Ecto neural progenitor cell (in vitro differentiated cells): ENCODE data around the gene SLC5A5.
A peak's percentile ranks its signal among the peaks of the same experiment; 100 is the strongest.

Experiments
- DNase-seq: peaks from one replicate; pipeline ENCODE4 v3.0.0-alpha.2; 2018; ENCODE audit warnings: low spot score

SLC5A5 gene

DNA sequence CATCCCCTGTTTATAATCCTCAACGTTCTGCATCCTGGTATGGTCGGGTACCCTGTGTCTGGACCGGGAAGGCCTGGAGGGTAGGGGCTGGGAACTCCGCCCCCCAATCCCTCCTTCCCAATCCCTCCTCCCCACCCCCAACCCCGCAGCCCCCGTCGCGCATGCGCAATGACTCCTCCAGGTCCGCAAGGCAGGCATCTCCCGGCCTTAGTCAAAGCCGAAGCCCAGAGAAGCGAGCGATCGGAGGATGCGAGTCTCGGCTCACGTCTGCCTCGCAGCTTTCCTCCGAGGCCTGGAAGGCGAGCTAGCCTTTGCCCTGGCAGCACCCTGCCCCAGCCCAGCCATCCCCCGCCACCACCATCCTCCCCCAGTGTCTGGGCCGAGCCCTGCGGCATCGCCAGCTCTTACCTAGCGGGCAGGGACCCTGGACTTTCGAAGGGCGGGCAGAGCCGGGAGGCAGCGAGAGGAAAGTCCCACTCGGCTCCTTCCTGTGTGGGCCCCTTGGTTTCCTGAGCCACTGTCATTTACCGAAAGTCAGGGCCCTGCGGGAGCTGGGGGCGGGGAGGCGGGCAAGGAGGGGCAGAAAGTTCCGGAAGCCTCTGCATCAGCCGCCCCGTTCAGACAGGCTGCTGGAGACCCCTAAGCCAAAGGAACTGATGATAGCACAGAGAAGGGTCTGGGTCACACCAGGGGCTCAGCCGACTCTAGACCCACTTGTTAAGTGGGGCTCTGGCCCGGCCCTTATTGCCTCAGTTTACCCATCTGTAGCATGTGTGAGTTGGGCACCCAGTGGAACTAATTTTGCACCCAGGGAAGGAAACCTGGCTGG, 24.0 kb upstream of the SLC5A5 start, which contains the start of gene JAK3:
Gene JAK3, minus strand, starts transcription at position 445 of the 829 bp plus-strand sequence. CDS start 3,565 bp downstream, outside the sequence.
- DNase-seq = peak; percentile 93

DNA sequence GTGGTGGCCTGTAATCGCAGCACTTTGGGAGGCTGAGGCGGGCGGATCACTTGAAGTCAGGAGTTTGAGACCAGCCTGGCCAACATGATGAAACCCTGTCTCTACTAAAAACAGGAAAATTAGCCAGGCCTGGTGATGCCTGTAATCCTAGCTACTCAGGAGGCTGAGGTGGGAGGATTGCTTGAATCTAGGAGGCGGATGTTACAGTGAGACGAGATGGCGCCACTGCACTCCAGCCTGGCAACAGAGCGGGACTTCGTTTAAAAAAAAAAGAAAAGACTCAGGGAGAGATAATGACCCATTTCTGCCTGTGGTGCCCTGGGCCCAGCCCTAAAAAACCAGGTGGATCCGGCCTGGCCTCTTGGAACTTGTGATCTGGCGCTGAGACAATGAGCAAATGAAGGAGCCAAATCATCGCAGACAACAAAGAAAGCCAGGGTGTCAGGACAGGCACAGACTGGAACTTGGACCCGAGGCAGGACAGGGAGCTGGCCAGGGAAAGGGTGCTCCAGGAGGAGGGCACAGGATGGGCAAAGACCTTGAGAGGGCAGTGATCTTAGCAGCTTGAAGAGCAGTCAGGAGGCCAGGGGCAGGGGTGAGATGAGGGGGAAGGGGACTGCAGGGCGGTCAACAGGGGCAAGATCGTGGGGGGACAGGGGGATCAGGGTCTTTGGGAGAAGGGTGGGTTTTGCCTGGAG, 23.0 kb upstream of the SLC5A5 start:
- DNase-seq = no peak

DNA sequence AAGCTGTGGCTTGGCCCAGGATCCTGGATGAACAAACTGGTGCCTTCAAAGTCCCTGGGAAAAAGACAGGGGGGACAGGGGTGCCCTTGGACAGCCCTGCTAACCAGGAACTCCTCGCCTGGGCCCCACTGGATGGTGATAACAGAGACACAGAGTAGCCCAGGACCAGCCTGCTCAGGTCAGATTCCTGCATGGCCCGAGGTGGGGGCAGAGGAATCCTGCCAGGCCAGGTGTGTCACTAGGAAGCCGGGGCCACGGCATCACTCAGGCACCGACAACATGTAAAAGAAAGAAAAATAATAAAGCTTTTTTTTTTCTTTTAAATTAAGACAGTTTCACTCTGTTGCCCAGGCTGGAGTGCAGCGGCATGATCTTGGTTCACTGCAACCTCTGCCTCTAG, 17.7 kb upstream of the SLC5A5 start:
- no peak for DNase-seq

DNA sequence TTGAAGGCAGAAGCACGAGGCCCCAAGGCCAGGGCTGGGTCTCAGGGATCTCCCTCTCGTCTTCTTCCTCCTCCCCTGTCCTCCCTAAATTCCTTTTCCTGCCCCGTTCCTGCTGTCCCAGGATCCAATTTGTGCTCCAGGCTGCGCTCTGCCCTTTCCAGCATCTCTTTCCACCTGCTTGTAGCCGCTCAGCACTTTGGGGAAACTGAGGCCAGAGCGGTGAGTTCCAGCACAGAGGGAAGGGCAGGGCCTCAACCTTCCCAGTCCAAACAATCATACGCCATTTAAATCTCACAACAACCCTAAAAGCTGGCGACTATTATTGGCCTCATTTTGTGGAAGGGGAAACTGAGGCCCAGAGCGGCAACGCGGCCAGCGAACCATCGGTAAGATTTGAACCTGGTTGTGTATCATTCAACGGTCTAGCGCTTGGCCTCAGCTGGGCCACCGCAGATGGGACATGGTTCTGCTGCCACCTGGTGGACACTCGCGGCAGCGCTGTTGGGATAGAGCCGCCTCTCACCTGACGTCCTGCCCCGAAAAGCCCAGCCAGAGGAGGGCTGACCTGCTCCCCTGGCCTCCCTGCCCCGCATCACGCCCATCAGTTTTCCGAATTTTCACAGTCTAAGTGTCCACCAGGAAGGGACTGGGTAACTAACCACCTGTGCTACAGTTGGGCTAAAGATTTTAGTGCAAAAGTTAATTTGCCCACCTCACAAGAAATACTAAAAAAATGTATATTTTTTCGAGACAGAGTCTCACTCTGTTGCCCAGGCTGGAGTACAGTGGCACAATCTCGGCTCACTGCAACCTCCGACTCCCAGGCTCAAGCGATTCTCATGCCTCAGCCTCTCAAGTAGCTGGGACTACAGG, 16.2 kb upstream of the SLC5A5 start:
- DNase-seq = peak; percentile 92

DNA sequence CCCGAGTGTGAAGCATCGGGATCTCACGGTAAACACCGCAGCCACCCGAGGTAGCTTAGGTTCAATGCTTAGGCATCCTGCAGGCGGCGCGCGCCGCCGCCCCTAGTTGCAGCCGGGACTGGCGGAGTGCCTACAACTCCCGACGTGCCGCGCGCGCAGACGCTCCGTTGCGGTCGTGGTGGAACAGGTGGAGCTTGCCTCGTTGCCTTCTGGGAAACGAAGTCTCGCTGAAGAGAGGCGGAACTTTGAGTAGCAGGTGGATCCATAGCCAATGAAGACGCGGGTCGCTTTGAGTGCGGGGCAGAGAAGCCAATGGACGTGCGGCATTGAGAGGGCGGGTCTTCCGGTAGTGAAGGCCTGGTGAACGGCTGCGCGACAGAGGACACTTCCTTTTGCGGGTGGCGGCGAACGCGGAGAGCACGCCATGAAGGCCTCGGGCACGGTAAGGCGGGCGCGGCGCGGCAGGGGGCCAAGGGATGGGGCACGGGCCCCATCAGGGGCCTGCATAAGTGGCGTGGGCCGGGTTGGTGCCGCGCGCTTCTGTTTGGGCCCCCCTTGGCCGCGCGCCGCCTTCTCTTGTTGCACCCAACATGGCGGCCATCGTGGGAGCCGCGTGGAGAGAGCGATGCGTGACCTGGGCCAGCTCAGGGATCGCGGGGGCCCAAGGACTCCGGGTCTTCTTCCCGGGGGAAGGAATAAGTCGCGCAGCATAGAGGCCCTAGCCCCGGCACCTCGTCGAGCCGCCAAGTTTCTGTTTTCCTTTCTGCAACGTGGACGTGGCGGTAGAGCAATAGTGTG, 12.0 kb upstream of the SLC5A5 start, which contains the start of gene RPL18A:
Gene RPL18A, plus strand, starts transcription at position 378 of the 798 bp plus-strand sequence. Its CDS starts 47 bp downstream, at position 425.
- DNase-seq = peak; percentile 99

DNA sequence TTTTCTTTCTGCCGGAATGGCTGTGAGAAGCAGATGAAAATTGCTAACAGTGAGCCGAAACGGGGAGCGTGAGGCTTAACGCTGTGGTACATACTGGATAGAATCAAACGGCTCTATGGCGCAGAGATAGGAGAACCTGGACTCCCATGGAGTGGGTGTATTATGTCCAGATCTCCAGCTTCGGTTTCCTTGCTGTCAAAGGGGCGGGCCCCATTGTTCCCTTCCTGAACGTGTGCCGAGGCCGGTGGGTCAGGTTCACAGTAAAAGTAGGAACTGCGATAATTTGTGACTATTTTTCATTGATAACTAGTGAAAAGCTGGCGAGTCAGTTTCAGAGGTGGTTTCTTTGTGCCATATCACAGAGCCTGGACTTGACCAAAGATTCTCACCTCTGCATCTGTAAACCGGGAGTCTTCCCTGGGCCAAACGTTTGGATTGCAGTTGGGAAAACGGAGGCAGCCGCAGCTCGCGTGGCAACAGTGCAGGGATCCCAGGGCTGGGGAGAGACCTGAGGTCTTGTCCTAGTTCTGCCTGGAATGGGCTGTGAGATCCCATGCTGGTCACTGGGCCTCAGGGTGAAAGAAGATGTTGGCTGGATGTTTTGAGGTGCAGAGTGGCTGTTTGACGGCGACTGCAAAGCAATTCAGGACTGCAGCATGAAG, 11.3 kb upstream of the SLC5A5 start:
- no peak for DNase-seq

DNA sequence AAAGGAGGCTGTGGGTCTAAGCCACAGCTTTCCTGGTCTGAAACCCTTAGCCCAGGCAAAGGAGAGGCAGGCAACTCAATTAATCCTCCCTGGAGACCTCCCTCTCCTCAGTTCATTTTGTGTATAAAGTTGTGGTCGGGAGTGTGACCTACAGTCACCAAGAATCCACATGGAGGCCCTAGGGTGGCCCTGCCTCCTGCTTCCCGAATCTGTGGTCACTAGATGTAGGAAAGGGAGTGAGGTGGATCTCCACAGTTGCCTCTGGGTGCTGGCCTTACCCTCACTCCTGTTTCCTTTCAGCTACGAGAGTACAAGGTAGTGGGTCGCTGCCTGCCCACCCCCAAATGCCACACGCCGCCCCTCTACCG, 10.8 kb upstream of the SLC5A5 start:
- no peak for DNase-seq

DNA sequence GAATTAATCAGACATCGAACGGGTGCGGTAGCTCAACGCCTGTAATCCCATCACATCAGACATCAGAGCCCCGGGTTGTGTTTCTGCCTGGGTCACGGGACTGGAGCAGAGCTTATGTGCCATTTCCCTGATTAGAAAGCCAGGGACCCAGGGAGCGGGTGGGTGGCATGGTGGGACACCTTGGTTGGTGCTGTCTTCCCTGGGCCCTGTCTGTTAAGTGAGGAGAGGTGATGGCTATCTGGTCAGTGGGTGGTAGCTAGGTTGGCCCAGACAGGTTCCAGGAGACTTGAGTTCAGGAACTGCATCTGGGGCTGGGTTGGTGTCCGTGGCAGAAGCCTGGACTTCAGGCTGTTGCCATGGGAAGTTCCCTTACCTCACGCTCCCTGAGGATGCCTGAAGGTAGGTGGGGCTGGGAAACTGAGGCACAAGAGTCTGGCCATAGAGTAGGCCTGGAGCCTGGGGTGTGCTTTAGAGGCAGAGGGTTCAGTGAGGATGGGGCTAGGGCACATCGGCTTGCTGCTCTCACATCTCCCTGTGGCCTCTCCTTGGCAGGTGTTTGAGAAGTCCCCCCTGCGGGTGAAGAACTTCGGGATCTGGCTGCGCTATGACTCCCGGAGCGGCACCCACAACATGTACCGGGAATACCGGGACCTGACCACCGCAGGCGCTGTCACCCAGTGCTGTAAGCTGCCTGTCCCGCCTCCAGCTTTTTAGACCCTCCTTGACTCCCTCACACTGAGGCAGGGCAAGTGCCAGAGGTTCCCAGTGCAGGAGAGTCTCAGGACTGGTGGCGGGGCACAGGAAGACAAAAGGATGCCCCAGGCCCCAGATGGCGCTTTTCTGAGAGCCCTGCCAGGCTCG, 10.0 kb upstream of the SLC5A5 start:
- no peak for DNase-seq

DNA sequence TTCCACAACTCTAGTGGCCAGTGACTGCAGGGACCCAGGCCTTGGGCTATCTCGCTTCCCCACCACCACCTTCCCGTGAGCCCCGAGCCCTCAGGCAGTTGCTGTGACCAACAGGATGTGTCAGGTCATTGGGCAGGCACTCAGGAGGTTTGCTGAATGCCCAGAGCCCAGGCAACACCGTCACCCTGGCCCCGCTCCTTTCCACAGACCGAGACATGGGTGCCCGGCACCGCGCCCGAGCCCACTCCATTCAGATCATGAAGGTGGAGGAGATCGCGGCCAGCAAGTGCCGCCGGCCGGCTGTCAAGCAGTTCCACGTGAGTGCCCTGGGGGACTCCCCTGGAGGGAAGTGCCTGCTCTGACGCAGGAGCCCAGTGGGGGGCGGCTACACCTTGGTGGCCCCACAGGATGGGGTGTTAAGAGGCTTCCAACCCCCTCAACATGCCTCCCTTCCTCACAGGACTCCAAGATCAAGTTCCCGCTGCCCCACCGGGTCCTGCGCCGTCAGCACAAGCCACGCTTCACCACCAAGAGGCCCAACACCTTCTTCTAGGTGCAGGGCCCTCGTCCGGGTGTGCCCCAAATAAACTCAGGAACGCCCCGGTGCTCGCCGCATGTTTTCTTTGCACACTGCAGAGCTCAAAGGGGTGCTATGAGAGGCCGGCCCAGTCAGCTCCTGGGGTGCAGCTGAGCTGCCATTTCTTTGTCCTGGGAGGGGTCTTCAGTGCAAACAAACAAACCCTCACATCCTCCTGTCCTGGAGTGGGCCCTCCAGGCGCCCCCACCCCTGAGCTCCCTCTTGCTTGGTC, 8.8 kb upstream of the SLC5A5 start:
- no peak for DNase-seq

DNA sequence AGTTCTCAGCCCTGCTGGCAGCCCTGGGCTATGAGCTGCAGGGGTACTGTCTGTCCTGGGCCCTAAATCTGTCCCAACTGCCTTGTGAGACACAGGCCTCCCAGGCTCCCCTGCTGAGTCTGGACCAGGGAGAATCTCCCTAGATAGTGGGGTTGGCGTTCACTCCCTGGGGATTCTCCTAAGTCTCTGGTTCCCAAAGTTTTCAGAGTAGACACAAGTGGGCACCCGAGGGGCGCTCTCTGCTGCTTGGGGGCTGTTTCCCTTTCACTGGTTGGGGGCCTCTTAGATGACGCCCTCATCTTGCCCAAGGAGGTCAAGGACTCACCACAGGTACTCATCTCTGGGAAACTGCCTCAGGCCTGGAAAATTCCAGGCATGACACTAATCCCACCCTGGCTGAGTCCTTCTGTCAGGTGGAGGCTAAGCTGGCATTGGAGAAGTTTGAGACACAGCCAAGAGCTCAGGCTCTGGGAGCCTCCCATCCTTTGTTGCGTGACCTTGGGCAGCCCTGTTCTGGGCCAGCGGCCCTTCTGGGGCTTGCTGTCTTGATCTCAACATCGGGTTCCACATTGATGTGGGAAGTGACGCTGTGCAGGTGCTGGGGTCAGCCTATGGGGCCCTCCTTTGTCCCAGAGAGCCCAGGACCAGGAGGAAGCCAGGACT, 8.1 kb upstream of the SLC5A5 start:
- DNase-seq = no peak

DNA sequence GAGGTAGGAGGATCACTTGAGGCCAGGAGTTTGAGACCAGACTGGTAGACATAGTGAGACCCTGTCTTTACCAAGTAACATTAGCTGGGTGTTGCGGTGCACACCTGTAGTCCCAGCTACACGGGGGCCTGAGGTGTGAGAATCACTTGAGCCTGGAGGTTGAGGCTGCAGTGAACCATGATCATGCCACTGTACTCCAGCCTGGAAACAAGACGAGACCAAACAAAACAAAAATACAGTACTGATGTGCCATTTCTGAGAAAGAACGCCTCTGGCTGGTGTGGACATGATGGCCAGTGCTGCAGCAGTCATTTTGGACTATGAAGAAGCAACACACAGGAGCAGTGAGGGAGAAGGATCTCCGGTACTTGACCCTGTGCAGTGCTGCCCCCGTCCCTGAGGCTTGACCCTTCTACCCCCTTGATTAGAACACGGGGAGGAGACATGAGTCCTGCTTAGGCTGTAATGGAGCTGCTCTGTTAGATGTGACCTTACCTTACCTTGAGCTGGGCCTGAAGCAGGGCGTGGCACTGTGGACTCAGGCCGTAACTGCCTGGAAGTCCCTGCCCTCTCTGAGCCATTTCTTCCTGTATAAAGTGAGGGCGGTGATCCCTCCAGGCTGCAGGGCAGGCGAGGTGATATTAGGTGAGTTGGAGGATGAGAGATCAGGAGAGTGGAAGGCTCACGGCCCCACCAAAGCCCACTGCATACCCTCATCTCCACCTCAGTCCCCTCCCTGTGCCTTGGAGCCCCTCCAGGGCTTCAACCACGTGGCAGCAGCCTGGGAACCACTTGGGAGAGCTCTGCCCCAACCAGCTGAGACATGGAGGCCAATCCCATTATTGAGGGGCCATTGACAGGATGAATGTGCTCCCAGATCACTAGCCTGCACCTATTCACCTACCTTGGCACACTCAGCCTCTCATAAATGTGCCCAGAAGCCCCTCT, 6.1 kb upstream of the SLC5A5 start:
- no peak for DNase-seq

DNA sequence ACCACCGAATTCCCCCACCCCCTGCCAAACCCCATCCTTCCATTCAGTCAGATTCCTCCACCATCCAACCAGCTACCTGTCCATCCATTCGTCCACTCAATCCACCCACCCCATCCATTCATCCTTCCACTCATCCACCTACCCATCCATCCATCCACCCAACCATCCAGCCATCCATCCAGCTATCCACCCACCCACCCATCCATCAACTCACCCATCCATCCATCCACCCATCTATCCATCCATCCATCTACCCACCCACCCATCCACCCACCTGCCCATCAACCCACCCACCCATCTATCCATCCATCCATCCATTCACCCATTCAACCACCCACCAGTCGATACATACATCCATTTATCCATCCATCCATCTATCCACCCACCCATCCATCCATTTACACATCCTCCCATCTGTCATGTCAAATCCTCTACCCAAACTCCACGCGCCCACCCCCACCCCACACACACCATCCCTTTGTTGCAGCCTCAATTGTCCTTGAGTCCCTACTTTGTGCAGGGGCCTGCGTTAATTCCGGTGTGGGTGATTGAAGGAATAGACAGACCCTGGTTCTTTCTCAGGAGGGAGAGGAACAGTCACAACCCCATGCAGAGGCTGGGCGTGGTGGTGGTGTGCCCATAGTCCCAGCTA, 5.3 kb upstream of the SLC5A5 start:
- DNase-seq = no peak

DNA sequence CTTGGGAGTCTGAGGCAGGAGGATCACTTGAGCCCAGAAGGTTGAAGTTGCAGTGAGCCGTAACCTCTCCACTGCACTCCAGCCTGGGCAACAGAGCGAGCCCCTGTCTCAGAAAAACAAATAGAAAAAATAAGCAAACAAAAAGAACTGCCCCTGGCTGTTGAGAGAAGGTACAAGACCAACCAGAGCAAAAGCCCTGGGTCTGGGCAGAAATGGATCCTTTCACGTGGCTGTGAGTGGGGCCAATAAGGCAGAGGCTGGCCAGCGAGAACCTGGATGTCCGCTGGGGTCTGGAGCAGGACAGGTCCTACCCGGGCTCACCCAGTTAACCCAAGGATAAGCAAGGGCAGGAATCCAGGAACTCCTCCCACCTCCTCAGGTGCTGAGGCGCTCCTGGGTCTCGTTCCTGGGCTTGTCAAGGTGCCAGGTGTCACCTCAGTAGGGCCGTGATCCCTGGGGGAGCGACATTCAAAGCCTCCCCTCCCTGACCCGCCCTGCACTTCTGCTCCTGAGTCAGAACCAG, 4.7 kb upstream of the SLC5A5 start:
- no peak for DNase-seq

DNA sequence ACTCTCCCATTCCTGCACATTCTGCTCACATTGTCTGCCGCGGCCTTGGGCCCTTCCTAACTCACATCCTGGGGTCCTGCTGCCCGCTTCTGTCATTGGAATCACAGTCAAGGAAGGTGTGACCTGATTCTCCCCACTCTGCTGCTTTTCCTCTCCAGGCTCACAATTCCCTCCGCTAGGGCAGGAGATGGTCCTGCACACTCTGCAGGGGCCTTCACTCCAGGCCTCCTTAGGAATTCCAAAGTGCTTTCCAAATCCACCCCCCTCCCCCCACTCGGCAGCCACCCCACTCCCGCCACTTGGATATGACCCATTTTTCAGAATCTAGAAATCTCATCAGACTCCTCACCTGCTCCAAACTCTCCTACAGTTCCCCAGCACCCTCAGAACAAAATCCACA, 3.1 kb upstream of the SLC5A5 start:
- no peak for DNase-seq

DNA sequence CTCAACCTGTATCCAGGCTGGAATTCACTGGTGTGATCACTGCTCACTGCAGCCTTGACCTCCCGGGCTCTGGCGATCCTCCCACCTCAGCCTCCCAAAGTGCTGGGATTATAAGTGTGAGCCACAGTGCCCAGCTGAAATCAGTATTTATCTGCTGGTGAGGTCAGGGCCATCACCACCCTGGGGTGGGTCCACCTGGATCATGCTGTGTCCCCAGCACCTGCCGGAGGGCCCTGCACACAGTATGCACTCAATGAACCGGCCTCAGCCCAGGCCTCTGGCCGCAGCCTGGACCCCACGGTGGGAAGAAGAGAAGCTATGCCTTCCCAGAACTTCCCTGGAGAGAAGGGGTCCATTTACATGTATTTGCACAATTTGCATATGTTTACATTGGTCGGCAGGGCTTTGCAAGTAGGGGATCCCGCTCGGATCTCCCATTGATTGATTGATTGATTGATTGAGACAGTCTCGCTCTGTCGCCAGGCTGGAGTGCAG, 2.6 kb upstream of the SLC5A5 start:
- no peak for DNase-seq
